T47D (cell line): ENCODE results near the gene VGF.
A peak's percentile ranks its signal among the peaks of the same experiment; 100 is the strongest.
"Not testable (repeated sequence)": the region's sequence is repeated elsewhere in the genome, so short reads cannot be mapped to it uniquely, and the experiment has no call there.

Source experiments
- DNase-seq, 2 experiments: peaks; one replicate each; pipeline versions ENCODE4 v3.0.0 to v3.0.0-alpha.2; 2011 to 2012; ENCODE audit warnings: low read depth in 1 of 2, low spot score in 1 of 2
- JUND ChIP-seq: IDR thresholded peaks from 2 replicates; pipeline ENCODE4 v1.6.1; 2012; ENCODE audit warnings: low read depth
- in situ Hi-C: cut with HindIII; loops from 2 replicates; pipeline ENCODE4 v1.10.0; 2016; ENCODE audit warnings: low sequenced_read_pairs, low pct_unique_long_range_greater_than_20kb

VGF gene

DNA sequence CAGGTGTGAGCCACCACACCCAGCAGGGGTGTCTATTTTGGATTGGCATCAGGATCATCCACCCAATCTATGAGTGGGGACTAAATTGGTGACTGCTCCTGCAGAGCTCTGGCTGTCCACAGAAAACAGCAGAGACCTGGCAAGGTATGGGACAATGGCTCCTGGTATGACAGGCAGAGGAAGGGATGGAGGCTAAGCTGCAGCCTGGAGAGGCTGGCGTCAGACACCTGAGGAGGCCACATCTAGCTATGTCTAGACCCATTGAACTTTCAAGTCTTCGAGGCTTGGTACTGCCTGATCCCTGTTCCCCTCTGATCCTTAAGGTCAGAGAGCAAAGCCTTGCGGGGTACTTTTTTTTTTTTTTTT, 41.7 kb downstream of the VGF start:
- in situ Hi-C loops: no loop called here
- no peak for TF ChIP-seq JUND
- DNase-seq: no peak

DNA sequence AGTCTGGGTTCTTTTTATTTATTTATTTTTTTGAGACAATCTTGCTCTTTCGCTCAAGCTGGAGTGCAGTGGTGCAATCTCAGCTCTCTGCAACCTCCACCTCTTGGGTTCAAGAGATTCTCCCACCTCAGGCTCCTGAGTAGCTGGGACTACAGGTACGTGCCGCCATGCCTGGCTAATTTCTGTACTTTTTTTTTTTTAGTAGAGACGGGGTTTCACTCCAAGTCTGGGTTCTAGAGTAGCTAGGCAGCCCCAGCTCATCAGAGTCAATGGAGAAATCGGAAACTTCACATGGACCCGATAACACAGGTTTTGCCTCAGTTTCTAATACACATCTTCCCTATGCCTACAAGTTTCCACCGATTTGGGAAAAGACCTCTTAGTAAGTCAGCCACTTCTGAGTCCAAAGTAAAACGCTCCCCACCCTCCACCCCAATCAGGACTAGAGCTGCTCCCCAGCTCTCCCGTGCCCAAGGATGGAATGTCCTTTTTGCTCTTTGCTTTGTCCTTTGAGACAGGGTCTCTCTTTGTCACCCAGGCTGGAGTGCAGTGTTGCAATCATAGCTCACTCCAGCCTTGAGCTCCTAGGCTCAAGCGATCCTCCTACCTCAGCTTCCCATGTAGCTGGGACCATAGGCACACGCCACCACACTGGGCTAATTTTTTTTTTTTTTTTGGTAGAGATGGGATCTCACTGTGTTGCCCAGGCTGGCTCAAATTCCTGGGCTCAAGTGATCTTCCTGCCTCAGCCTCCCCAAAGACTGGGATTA, 42.3 kb downstream of the VGF start:
- no peak for DNase-seq
- TF ChIP-seq JUND: no peak
- in situ Hi-C loops: no loop called here

DNA sequence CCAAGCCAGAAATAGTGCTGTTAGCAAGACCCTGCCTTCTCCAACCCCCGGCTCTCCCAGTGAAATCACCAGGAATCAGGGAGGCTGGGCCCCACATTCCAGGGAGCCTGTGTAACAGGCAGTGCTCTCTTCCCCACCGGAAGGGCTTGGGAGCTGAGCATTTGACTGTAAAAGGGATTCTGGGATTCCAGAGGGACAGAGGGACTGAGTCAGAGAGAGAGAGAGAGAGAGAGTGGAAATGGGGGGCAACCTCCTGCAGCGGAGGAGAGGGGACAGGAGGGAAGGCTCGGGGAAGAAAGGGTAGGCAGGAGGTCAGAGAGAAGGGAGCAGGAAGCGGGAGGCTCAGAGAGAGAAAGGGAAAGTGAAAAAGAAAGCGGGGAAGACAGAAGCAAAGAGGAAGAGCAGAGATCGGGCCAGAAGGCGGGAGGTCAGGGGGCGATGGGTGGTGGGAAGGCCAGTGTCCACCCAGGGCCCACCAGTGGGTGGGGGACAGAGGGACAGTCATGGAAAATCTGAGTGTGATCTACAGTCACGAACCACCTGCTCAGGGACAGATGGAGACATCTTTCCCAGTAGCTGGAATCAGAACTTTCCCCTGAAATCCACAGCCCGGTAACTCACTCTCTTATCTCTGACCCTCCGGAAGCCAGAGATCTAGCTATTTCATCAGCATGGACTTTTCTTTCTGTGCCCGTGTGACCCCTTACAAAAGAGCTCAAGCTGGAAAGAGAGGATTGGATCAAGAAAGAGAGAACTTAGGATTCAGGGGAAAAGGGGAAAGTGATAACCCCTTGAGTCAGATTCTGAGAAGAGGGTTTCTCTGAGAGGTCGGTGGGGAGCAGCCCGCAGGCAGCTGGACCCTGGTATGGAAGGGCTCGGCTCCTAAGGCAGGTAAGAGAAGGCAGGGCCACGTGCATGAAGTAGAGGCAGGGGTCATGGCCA, 43.1 kb downstream of the VGF start:
- TF ChIP-seq JUND: no peak
- DNase-seq: peak in 1 of 2 experiments; percentile 39
- in situ Hi-C loops: no loop called here

DNA sequence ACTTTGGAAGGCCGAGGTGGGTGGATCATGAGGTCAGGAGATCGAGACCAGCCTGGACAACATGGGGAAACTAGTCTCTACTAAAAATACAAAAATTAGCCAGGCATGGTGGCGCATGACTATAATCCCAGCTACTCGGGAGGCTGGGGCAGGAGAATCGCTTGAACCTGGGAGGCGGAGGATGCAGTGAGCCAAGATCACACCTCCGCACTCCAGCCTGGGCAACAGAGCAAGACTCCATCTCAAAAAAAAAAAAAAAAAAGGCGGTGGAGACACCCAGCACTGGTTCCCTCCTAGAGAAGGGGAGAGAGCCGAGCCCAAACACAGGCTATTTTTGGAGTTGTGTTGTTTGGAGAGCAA, 43.8 kb downstream of the VGF start:
- in situ Hi-C loops, DNase-seq: not testable (repeated sequence)

DNA sequence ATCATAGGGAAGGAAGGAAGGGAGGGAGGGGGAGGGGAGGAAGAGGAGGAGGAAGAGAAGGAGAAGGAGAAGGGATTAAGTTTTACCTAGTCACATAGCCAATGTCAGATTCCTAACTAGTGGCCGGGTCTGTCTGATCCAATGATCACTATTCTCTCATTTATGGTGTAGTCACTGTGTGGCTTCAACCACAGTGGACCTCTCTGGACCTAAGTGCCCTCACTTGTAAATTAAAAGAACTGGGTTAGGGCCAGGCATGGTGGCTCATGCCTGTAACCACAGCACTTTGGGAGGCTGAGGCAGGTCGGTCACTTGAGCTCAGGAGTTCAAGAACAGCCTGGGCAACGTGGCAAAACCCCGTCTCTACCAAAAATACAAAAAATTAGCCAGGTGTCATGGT, 45.1 kb downstream of the VGF start:
- no peak for TF ChIP-seq JUND
- in situ Hi-C loops: no loop called here

DNA sequence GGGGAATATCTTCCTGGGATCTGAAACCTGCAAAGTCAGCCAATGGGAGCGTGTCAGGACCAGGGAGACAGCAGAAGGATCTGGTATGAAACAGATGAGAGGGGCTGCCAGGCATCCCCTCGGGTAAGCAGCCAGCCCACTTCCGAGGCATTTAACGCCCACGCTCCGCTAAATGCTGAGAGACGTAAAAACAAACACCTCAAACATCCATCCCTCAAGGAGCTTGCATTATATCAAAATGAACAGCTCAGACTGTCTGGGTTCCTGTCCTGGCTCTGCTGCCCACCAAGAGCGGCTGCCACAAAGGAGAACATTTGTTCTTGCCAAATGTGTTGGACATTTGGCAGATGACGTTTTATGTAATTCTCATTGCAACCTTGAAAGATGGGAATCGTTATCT, 45.5 kb downstream of the VGF start:
- TF ChIP-seq JUND: no peak
- in situ Hi-C loops: no loop called here
- DNase-seq: no peak

More for the DNA sequence above, 45.1 kb downstream of the VGF start:
- DNase-seq: no peak

DNA sequence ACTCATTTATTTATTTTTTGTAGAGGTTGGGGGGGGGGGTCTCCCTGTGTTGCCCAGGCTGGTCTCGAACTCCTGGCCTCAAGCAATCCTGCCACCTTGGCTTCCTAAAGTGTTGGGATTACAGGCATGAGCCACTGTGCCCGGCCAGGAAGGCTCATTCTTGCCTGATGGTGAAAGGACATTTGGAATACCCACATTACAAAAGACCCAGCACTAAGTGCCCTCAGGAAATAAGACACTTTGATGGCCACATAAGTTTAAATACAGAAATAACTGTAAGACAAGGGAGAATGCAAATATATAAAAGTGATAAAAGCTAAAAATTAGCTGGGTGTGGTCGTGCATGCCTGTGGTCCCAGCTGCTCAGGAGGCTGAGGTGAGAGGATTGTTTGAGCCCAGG, 46.5 kb downstream of the VGF start:
- no peak for TF ChIP-seq JUND
- in situ Hi-C loops: no loop called here
- no peak for DNase-seq

DNA sequence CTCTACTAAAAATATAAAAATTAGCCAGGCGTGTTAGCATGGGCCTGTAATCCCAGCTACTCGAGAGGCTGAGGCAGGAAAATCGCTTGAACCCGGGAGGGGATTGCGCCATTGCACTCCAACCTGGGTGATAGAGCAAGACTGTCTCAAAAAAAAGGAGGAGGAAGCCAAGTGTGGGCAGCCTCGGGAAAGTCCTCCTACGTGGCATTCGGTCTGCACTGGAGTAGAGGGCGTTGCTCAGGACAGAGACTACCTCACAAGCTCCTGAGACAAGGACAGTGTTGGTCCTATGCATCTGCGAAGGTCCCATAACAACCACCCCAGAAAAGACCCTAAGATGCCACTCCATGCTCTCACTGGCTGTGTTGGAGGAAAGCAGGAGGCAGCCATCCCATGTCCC, 48.5 kb downstream of the VGF start:
- DNase-seq: no peak
- in situ Hi-C loops: no loop called here
- TF ChIP-seq JUND: no peak

DNA sequence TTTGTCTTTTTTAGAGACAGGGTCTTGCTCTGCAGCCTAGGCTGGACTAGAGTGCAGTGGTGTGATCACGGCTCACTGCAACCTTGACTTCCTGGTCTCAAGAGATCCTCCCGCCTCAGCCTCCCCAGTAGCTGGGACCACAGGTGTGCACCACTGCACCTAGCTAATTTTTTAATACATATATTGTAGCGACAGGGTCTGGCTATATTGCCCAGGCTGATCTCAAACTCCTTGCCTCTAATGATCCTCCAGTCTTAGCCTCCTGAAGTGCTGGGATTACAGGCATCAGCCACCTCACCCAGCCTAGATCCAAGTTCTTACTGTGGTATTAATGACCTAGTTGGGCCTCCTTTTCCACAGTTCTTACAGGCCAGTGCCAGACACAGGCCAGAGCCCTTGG, 50.2 kb downstream of the VGF start:
- in situ Hi-C loops: no loop called here
- TF ChIP-seq JUND: no peak
- no peak for DNase-seq

DNA sequence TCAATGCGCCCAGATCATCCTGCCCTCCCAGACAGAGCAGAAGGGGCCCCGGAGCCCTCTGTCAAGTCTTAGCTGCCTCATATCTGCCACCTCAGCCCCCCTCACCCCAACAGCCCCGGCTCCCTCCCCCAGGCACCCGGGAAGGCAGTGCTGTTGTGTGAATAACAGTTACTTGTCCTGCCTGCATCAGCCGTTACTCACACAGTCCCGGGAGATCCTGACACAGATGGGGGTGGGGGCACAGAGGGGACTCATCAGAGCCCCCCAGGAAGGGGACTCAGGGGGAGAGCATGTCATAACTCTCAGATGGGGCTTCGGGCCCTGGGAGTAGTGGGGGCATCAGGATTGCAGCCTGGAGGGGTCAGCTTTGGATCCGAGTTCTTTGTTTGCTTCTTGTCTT, 50.9 kb downstream of the VGF start:
- no peak for DNase-seq
- TF ChIP-seq JUND: no peak
- in situ Hi-C loops: no loop called here

DNA sequence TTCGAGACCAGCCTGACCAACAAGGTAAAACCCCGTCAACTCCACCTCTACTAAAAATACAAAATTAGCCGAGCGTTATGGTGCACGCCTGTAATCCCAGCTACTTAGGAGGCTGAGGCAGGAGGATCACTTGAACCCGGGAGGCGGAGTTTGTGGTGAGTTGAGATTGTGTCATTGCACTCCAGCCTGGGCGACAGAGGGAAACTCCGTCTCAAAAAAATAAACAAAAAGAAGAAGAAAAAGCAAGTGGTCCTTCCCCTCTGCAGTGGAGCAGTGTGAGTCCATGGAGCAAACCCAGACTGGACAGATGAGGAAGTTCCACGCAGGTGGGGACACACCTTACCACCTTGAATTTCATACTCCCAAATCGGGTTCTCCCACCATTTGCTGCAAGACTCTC, 51.5 kb downstream of the VGF start:
- no peak for DNase-seq
- no peak for TF ChIP-seq JUND
- in situ Hi-C loops: no loop called here

DNA sequence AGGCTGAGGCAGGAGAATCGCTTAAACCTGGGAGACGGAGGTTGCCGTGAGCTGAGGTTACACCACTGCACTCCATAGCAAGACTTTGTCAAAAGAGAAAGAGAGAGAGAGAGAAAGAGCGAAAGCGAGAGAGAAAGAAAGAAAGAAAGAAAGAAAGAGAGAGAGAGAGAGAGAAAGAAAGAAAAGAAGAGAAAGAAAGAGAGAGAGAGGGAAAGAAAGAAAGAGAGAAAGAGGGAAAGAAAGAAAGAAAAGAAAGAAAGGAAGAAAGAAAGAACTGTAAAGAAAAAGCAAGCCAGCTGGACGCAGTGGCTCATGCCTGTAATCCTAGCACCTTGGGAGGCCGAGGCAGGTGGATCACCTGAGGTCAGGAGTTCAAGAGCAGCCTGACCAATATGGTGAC, 52.2 kb downstream of the VGF start:
- in situ Hi-C loops, DNase-seq: not testable (repeated sequence)
